Hindlimb muscle (tissue), 1 donor: Measurements from ENCODE around the gene USP34. TPM values are rescaled to one million over a fixed set of nuclear protein-coding genes. Genes with fewer than 3 reads are reported as not detected.
"Not testable (repeated sequence)": the region's sequence is repeated elsewhere in the genome, so short reads cannot be mapped to it uniquely, and the experiment has no call there.

Experiments
- DNase-seq: peaks from one replicate; pipeline ENCODE4 v3.0.0-alpha.2; 2013
- polyA plus RNA-seq: library from polyadenylated mRNA; unstranded; fragments of 120-200 nt; gene quantifications from one replicate; pipeline ENCODE4 v1.2.1, GENCODE V29; 2013; ENCODE audit not compliant: insufficient read length

The USP34 gene
- polyA plus RNA-seq, 1 donor, result 75.2 TPM

GRCh38 chr2:61182059-61182383 lies 288.9 kb downstream of the USP34 start:
- DNase-seq, result no peak

GRCh38 chr2:61181382-61182058 lies 289.4 kb downstream of the USP34 start:
- no peak for DNase-seq

GRCh38 chr2:61180686-61181085 lies 290.2 kb downstream of the USP34 start:
- no peak for DNase-seq

- DNase-seq, result peak; percentile 47
These were observed 290.9 kb downstream of the USP34 start for GRCh38 chr2:61179701-61180639.

GRCh38 chr2:61178603-61179545 lies 292.0 kb downstream of the USP34 start:
- no peak for DNase-seq

- peak; percentile 59 for DNase-seq
These were observed 292.9 kb downstream of the USP34 start for GRCh38 chr2:61177727-61178549.

- DNase-seq, result peak; percentile 96
These were observed 293.8 kb downstream of the USP34 start for GRCh38 chr2:61176755-61177726.

GRCh38 chr2:61175036-61175435 lies 295.9 kb downstream of the USP34 start:
- DNase-seq, result no peak

GRCh38 chr2:61173116-61173515 lies 297.8 kb downstream of the USP34 start:
- DNase-seq, result no peak

- no peak for DNase-seq
These were observed 298.2 kb downstream of the USP34 start for GRCh38 chr2:61172671-61173070.

GRCh38 chr2:61167579-61167978 lies 303.3 kb downstream of the USP34 start:
- no peak for DNase-seq

- no peak for DNase-seq
These were observed 304.9 kb downstream of the USP34 start for GRCh38 chr2:61165946-61166345.

- DNase-seq, result not testable (repeated sequence)
These were observed 305.8 kb downstream of the USP34 start for GRCh38 chr2:61165082-61165481.

GRCh38 chr2:61162721-61163120 lies 308.2 kb downstream of the USP34 start:
- DNase-seq, result no peak

- DNase-seq, result no peak
These were observed 309.0 kb downstream of the USP34 start, which contains the start of gene C2orf74 for GRCh38 chr2:61161888-61162287. Gene C2orf74 (plus strand): TSS chr2:61162188. CDS start chr2:61162515, 327 bp downstream.

- DNase-seq, result no peak
These were observed 312.4 kb downstream of the USP34 start for GRCh38 chr2:61158356-61158955.

- no peak for DNase-seq
These were observed 313.4 kb downstream of the USP34 start for GRCh38 chr2:61157371-61158003.

- DNase-seq, result no peak
These were observed 319.5 kb downstream of the USP34 start for GRCh38 chr2:61151436-61151835.

- DNase-seq, result no peak
These were observed 321.8 kb downstream of the USP34 start for GRCh38 chr2:61149074-61149473.
